CD14-positive monocyte (primary cell): Measurements from ENCODE around the gene PIGR. TPM values are rescaled to one million over a fixed set of nuclear protein-coding genes. Genes with fewer than 3 reads are reported as not detected.

Experiments
- DNase-seq, 3 donors: peaks; one replicate each; pipeline ENCODE4 v3.0.0-alpha.2; 2011 to 2022
- H2AFZ ChIP-seq: 2 replicates; pipeline ENCODE4 v1.6.0; 2012; ENCODE audit warnings: mild to moderate bottlenecking, low read depth, low read length, inconsistent platforms; ENCODE audit not compliant: insufficient read depth, poor library complexity, severe bottlenecking
- H3K27ac ChIP-seq, 2 donors: 1 replicate in 1 of 2; 2 replicates in 1 of 2; pipeline ENCODE4 v1.5.1; 2012 to 2013; ENCODE audit warnings: low read length in 2 of 2, control low read depth in 1 of 2, inconsistent platforms in 1 of 2, low read depth in 1 of 2, mild to moderate bottlenecking in 1 of 2
- H3K27me3 ChIP-seq, 2 donors: one replicate each; pipeline versions ENCODE4 v1.6.0 to v1.6.1; 2011 to 2013; ENCODE audit warnings: low read length in 2 of 2; ENCODE audit not compliant: control insufficient read depth in 2 of 2, insufficient read depth in 2 of 2
- H3K36me3 ChIP-seq, 2 donors: replicated peaks in 1 of 2; 1 replicate in 1 of 2; 2 replicates in 1 of 2; pipeline versions ENCODE4 v1.5.1 to v1.6.1; 2012 to 2013; ENCODE audit warnings: low read length in 2 of 2, control low read depth in 1 of 2, inconsistent platforms in 1 of 2, mild to moderate bottlenecking in 1 of 2; ENCODE audit not compliant: insufficient read depth in 2 of 2, control insufficient read depth in 1 of 2
- H3K4me1 ChIP-seq, 2 donors: 1 replicate in 1 of 2; 2 replicates in 1 of 2; pipeline versions ENCODE4 v1.5.1 to v1.6.1; 2012 to 2013; ENCODE audit warnings: low read length in 2 of 2, control low read depth in 1 of 2, inconsistent platforms in 1 of 2, mild to moderate bottlenecking in 1 of 2, moderate library complexity in 1 of 2; ENCODE audit not compliant: insufficient read depth in 2 of 2, control insufficient read depth in 1 of 2
- H3K4me2 ChIP-seq: replicated peaks from 2 replicates; pipeline ENCODE3; 2012; ENCODE audit warnings: low read length, moderate library complexity, mild to moderate bottlenecking; ENCODE audit not compliant: poor library complexity, severe bottlenecking; ENCODE audit errors: extremely low read depth
- H3K4me3 ChIP-seq, 3 experiments: fragments of 200-600 bp in 1 of 3; sonication (generic) in 1 of 3; replicated peaks in 1 of 3; 1 replicate in 2 of 3; 2 replicates in 1 of 3; pipeline ENCODE4 v1.5.1; 2011 to 2013; ENCODE audit warnings: low read length in 3 of 3, mild to moderate bottlenecking in 3 of 3, control low read depth in 2 of 3, low read depth in 2 of 3, inconsistent platforms in 1 of 3, moderate library complexity in 1 of 3
- H3K79me2 ChIP-seq: 2 replicates; pipeline ENCODE4 v1.6.0; 2012; ENCODE audit warnings: mild to moderate bottlenecking, control low read depth, inconsistent platforms, low read length, moderate library complexity; ENCODE audit not compliant: insufficient read depth
- H3K9ac ChIP-seq: 2 replicates; pipeline ENCODE4 v1.6.0; 2017; ENCODE audit warnings: low read length, mild to moderate bottlenecking; ENCODE audit not compliant: insufficient read depth, poor library complexity, severe bottlenecking
- H3K9me3 ChIP-seq, 2 donors: replicated peaks in 1 of 2; 1 replicate in 1 of 2; 2 replicates in 1 of 2; pipeline versions ENCODE4 v1.5.1 to v1.6.1; 2012 to 2013; ENCODE audit warnings: low read length in 2 of 2, control low read depth in 1 of 2; ENCODE audit not compliant: control insufficient read depth in 1 of 2, insufficient read depth in 1 of 2
- H4K20me1 ChIP-seq: 2 replicates; pipeline ENCODE4 v1.6.0; 2012; ENCODE audit warnings: mild to moderate bottlenecking, low read length, control low read depth, moderate library complexity; ENCODE audit not compliant: insufficient read depth
- H3K27ac Mint-ChIP-seq, 7 donors: one replicate each; pipeline ENCODE4 v1.8.0; 2020; ENCODE audit warnings: mild to moderate bottlenecking in 7 of 7, mixed read lengths in 7 of 7, moderate library complexity in 6 of 7, inconsistent platforms in 2 of 7
- H3K27me3 Mint-ChIP-seq, 3 donors: one replicate each; pipeline ENCODE4 v1.8.0; 2021 to 2022; ENCODE audit warnings: low read depth in 3 of 3, mild to moderate bottlenecking in 3 of 3, mixed read lengths in 3 of 3, moderate library complexity in 3 of 3, inconsistent platforms in 1 of 3
- H3K36me3 Mint-ChIP-seq, 2 donors: one replicate each; pipeline ENCODE4 v1.8.0; 2020; ENCODE audit warnings: mixed read lengths in 2 of 2, inconsistent platforms in 1 of 2, mild to moderate bottlenecking in 1 of 2
- H3K4me1 Mint-ChIP-seq: one replicate; pipeline ENCODE4 v1.8.0; 2020; ENCODE audit warnings: mild to moderate bottlenecking, mixed read lengths
- H3K4me3 Mint-ChIP-seq, 2 donors: one replicate each; pipeline ENCODE4 v1.8.0; 2020; ENCODE audit warnings: mild to moderate bottlenecking in 2 of 2, mixed read lengths in 2 of 2, moderate library complexity in 1 of 2
- H3K9me3 Mint-ChIP-seq, 7 donors: one replicate each; pipeline ENCODE4 v1.8.0; 2020 to 2022; ENCODE audit warnings: mixed read lengths in 7 of 7, mild to moderate bottlenecking in 6 of 7, moderate library complexity in 6 of 7, inconsistent platforms in 2 of 7
- WGBS: methylation state at CpG from one replicate; pipeline ENCODE4 v1.1.5; 2013; ENCODE audit warnings: missing lambda C conversion rate; ENCODE audit not compliant: insufficient coverage; 5-methylcytosine and 5-hydroxymethylcytosine counted together
- intact Hi-C, 2 donors: fragments of 100-400 bp; cut with micrococcal nuclease; formaldehyde crosslinking; loops; one replicate each; pipeline versions ENCODE4 v1.15.0 to v1.15.1; 2023
- polyA plus RNA-seq, 3 donors: library from polyadenylated mRNA; depleted of rRNA in 1 of 3; unstranded in 2 of 3; stranded (reverse) in 1 of 3; fragments of 300-500 nt in 2 of 3; fragments of >200 nt in 1 of 3; fragmentation: Illumina TruSeq in 2 of 3; gene quantifications; 1 replicate in 2 of 3; 2 replicates in 1 of 3; pipeline ENCODE4 v1.2.3, GENCODE V29; 2012 to 2021
- TF ChIP-seq, protein P1 (sequence below): fragments of 200-600 bp; IDR thresholded peaks from one replicate; pipeline ENCODE4 v1.8.0; 2022; ENCODE audit warnings: antibody characterized with exemption, mild to moderate bottlenecking

The PIGR gene
- polyA plus RNA-seq, 3 donors, result 0.01 TPM; not detected in 2

- 20% methylated on average over 3 of the region's 4 CpGs for WGBS
- H3K36me3 ChIP-seq, result no peaks in the 10 kb centered on the region
Measured at GRCh38 chr1:206982216-206982615, 36.0 kb upstream of the PIGR start.

GRCh38 chr1:206979379-206980043 lies 33.2 kb upstream of the PIGR start:
- H3K27ac ChIP-seq, result no peak overlapping the region
- no peak overlapping the region for H3K4me2 ChIP-seq
- H3K4me1 ChIP-seq, result no peaks in the 10 kb centered on the region
- no peak overlapping the region for H3K27ac Mint-ChIP-seq
- H3K9me3 Mint-ChIP-seq, result no peaks in the 10 kb centered on the region
- TF ChIP-seq, protein P1, sequence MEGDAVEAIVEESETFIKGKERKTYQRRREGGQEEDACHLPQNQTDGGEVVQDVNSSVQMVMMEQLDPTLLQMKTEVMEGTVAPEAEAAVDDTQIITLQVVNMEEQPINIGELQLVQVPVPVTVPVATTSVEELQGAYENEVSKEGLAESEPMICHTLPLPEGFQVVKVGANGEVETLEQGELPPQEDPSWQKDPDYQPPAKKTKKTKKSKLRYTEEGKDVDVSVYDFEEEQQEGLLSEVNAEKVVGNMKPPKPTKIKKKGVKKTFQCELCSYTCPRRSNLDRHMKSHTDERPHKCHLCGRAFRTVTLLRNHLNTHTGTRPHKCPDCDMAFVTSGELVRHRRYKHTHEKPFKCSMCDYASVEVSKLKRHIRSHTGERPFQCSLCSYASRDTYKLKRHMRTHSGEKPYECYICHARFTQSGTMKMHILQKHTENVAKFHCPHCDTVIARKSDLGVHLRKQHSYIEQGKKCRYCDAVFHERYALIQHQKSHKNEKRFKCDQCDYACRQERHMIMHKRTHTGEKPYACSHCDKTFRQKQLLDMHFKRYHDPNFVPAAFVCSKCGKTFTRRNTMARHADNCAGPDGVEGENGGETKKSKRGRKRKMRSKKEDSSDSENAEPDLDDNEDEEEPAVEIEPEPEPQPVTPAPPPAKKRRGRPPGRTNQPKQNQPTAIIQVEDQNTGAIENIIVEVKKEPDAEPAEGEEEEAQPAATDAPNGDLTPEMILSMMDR, result peak; percentile 58
- H2AFZ ChIP-seq, result no peak overlapping the region
- intact Hi-C loops, result loop anchor here (2.0 to 10.0 kb wide), 4 partner anchors 42 to 347 kb away; no protein-coding TSS in a partner anchor
- no peak overlapping the region for H3K4me3 Mint-ChIP-seq
- no peaks in the 10 kb centered on the region for H3K4me1 Mint-ChIP-seq
- H4K20me1 ChIP-seq, result no peaks in the 10 kb centered on the region
- H3K79me2 ChIP-seq, result no peaks in the 10 kb centered on the region
- no peaks in the 10 kb centered on the region for H3K9me3 ChIP-seq
- peaks cover 0 to 4% of the 10 kb centered on the region in 2 donors for H3K27me3 ChIP-seq
- DNase-seq, result peak; percentile 6 to 20 (median 13)
- no peak overlapping the region for H3K9ac ChIP-seq
- 88% methylated on average over 2 of the region's 3 CpGs for WGBS
- no peaks in the 10 kb centered on the region for H3K36me3 Mint-ChIP-seq
- no peaks in the 10 kb centered on the region for H3K36me3 ChIP-seq
- H3K27me3 Mint-ChIP-seq, result peaks cover 9 to 15% (median 12%) of the 10 kb centered on the region in 3 donors
- no peak overlapping the region for H3K4me3 ChIP-seq

More at GRCh38 chr1:206982216-206982615, 36.0 kb upstream of the PIGR start:
- no peaks in the 10 kb centered on the region for H3K9me3 Mint-ChIP-seq
- Histone ChIP-seq H4K20me1 (no peaks in the 10 kb centered on the region), H3K79me2 (no peaks in the 10 kb centered on the region), H3K27ac (no peak overlapping the region), H3K4me3 (no peak overlapping the region), H3K9ac (no peak overlapping the region), H3K9me3 (no peaks in the 10 kb centered on the region), H3K4me1 (no peaks in the 10 kb centered on the region), H2AFZ (no peak overlapping the region), H3K4me2 (no peak overlapping the region), H3K27me3 (peaks cover 0 to 4% of the 10 kb centered on the region in 2 donors)
- no peak overlapping the region for H3K4me3 Mint-ChIP-seq
- no peaks in the 10 kb centered on the region for H3K36me3 Mint-ChIP-seq
- no peaks in the 10 kb centered on the region for H3K4me1 Mint-ChIP-seq
- H3K27me3 Mint-ChIP-seq, result peaks cover 6 to 14% (median 9%) of the 10 kb centered on the region in 3 donors
- H3K27ac Mint-ChIP-seq, result no peak overlapping the region
- intact Hi-C loops, result loop anchor here (2.0 to 5.0 kb wide), 3 partner anchors 45 to 350 kb away; no protein-coding TSS in a partner anchor
- TF ChIP-seq, protein P1, result peak; percentile 87
- DNase-seq, result peak; percentile 42 to 64 (median 62)
